ENCODE measurements around the gene LPIN3.

The LPIN3 gene

DNA sequence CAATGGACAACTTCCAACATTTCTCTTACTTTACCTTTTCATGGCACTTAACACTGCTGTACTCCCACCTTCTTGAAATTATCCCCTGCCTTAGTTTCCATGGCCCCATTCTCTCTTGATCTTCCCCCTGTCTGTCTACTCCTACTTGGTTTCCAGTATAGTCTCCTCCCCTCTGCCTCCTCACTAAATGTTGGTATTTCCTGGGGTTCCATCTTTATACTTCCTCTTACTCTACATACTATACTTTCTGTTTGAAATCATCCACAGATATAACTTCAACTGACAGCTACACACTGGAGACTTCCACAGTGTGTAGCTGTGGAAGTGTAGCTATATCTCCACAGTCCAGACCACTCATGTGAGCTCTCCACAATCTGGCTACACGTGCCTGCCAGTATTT is 36.6 kb upstream of the LPIN3 start:
- CTCF ChIA-PET: interaction anchor here (0.7 to 3.8 kb wide), 11 partner anchors 9 to 335 kb away, joined by 3 to 19 read pairs (median 3); partner anchors contain the start of gene ZHX3
- POLR2A ChIA-PET: no interaction called here
- TF ChIP-seq, protein P1, sequence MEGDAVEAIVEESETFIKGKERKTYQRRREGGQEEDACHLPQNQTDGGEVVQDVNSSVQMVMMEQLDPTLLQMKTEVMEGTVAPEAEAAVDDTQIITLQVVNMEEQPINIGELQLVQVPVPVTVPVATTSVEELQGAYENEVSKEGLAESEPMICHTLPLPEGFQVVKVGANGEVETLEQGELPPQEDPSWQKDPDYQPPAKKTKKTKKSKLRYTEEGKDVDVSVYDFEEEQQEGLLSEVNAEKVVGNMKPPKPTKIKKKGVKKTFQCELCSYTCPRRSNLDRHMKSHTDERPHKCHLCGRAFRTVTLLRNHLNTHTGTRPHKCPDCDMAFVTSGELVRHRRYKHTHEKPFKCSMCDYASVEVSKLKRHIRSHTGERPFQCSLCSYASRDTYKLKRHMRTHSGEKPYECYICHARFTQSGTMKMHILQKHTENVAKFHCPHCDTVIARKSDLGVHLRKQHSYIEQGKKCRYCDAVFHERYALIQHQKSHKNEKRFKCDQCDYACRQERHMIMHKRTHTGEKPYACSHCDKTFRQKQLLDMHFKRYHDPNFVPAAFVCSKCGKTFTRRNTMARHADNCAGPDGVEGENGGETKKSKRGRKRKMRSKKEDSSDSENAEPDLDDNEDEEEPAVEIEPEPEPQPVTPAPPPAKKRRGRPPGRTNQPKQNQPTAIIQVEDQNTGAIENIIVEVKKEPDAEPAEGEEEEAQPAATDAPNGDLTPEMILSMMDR (IDR thresholded peaks at IDR 0.05; ENCODE audit: control extremely low read depth, extremely low read depth, low read depth, missing control alignments): no peak
- DNase-seq (ENCODE audit: extremely low spot score): no peak

DNA sequence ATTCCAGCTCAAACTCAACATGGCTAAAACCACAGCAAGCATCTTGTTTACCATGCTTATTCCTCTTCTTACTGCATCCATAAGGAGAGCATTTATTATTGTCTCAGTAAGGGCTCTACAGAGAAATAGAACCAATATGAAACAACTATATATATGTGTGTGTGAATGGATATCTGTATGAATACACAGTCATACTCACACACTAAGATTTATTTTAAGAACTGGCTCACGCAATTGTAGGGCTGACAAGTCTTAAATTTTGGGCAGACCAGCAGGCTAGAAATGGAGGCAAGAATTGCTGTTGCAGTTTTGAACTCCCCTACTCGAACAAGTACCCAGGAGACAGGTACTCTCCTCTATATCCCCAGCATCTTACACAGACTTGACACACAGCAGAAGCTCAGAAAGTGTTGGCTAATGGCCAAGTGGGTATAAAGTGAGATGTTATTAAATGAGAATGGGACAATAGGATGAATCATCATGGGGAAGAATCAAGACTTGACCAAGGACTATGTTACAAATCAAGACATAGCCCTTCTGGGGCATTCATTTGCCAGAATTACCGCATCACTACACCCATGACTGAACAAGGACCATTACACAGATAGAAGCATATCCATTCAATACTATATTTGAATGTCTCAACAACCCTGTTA is 36.1 kb upstream of the LPIN3 start:
- TF ChIP-seq, protein P1 (IDR thresholded peaks at IDR 0.05; ENCODE audit: control extremely low read depth, extremely low read depth, low read depth, missing control alignments): no peak
- DNase-seq (ENCODE audit: extremely low spot score): no peak
- ChIA-PET POLR2A (no interaction called here), CTCF (interaction anchor here (0.7 to 3.8 kb wide), 8 partner anchors 8 to 335 kb away, joined by 3 to 19 read pairs (median 3); partner anchors contain the start of gene ZHX3)

DNA sequence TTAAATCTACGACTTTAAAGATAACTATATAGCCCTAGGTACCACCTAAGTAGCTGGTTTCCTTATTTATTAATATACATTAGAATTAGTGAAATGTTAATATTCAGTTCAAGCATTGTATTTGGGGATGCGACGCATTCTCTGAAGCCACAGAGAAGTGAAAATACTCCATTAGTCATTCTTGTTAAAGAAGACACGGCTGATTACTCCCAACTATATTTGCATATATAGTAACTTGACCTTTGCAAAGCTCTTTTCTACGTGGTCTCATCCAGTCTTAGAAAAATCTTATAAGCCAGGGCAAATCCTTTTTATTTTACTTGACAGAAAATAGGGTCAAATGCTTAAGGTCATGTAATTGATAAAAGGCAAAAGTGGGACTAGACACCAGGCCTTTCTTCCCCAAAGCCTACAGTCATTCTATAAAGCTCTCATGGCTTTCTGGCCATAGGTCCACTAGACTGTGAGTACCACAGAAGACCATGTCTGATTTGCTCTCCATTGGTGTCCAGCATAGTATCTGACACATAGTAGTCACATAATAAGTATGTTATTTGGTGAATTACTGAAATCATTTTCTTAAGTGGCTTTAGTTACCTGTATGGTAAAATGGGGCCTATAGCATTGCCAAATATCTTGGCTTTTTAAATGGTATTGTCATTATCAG is 34.4 kb upstream of the LPIN3 start:
- POLR2A ChIA-PET: no interaction called here

DNA sequence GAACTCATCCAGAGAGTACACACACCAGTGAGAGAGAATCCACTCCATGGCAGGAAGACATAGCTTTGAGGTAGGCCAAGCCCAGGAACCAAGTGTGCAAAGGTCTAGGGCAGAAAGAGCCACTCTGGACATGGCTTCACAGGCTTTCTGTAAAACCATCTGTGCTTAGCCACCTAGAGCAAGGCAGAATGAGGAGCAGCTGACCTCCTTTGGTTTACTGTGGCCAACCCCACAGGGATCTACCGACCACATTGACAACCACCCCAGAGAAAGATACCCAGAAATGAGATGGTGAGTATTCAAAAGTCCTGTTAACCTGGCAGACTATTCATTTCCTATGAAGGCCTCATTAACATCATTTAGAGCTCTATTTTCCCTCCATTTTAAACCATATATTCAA is 33.6 kb upstream of the LPIN3 start:
- ChIA-PET CTCF (interaction anchor here (0.9 to 3.8 kb wide), 8 partner anchors 9 to 339 kb away, joined by 3 to 19 read pairs (median 4); partner anchors contain the start of genes LPIN3 and ZHX3), POLR2A (interaction anchor here (0.6 kb wide), 1 partner anchor 16 kb away, joined by 4 read pairs; no protein-coding TSS in a partner anchor)
- TF ChIP-seq, protein P1 (IDR thresholded peaks at IDR 0.05; ENCODE audit: control extremely low read depth, extremely low read depth, low read depth, missing control alignments): no peak
- no peak for DNase-seq (ENCODE audit: extremely low spot score)

More for the DNA sequence above, 34.4 kb upstream of the LPIN3 start:
- TF ChIP-seq, protein P1 (IDR thresholded peaks at IDR 0.05; ENCODE audit: control extremely low read depth, extremely low read depth, low read depth, missing control alignments): no peak
- DNase-seq (ENCODE audit: extremely low spot score): peak; percentile 65
- CTCF ChIA-PET: interaction anchor here (0.8 to 3.8 kb wide), 10 partner anchors 10 to 338 kb away, joined by 3 to 19 read pairs (median 4); partner anchors contain the start of genes LPIN3 and ZHX3

DNA sequence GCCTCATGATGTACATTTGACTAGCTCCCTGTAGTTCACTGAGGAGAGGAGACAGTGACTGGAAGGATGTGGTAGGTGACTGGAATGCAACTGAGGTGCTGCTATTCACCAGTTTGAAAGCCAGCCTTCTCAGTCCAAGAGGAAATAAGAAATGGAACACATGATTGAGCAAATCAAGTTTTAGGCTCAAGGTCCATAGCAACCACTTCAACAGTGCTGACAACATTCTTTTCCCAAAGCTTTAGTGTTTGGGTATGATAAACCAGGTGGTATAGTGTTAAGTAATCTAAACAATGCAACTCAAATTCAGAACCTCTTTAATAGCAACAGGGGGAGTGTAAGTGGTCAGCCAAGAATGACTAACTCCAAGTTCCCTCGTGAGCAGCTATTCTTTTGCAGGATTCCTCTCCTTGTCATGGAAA is 32.3 kb upstream of the LPIN3 start:
- DNase-seq (ENCODE audit: extremely low spot score): no peak
- TF ChIP-seq, protein P1 (IDR thresholded peaks at IDR 0.05; ENCODE audit: control extremely low read depth, extremely low read depth, low read depth, missing control alignments): no peak
- POLR2A ChIA-PET: no interaction called here
- CTCF ChIA-PET: interaction anchor here (0.8 to 2.5 kb wide), 5 partner anchors 32 to 214 kb away, joined by 3 to 15 read pairs (median 4); partner anchors contain the start of gene LPIN3

DNA sequence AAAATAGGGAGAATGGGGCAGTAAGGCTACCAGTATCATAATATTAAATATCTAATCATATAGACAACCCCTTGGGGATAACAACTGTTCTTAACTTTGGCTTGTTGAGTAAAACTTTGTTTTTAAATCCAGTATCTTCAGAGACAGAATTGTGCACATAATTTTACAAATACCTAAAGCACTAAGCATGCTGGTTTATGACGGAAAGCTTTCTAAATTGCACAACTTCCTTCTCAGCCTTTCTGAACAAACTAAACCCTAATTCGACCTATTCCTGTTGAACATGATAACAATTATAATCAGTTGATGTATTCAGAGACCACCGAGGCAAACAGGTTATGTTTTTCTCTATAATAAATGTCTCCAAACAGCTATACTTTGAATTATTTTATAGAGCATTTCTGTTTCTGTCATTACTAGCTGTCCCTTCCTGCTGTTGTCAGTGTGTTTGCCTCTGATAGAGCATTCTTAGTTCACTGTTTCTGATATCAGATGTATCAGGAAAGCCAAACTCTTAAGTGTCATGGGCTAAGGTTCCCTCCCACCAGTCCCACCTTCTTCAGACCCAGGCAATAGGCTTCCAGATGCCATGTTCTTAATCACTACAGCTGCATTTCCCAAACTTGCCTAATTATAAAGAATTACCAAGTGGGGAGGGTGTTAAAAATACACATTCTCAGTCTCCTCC is 31.8 kb upstream of the LPIN3 start:
- TF ChIP-seq, protein P1 (IDR thresholded peaks at IDR 0.05; ENCODE audit: control extremely low read depth, extremely low read depth, low read depth, missing control alignments): no peak
- no peak for DNase-seq (ENCODE audit: extremely low spot score)
- POLR2A ChIA-PET: no interaction called here
- CTCF ChIA-PET: interaction anchor here (0.8 to 2.0 kb wide), 3 partner anchors 71 to 214 kb away, joined by 3 to 5 read pairs (median 4); no protein-coding TSS in a partner anchor

Measured in GM10248 (cell line).